ENCODE results near the gene HRH1. TPM values are rescaled to one million over a fixed set of nuclear protein-coding genes. Genes with fewer than 3 reads are reported as not detected.

Gene HRH1
- total and polyA plus RNA-seq, 2 donors (not counting 3 experiments of a cell fraction or from before 2014, with no cell fraction given): 16.2 to 21.2 TPM

DNA sequence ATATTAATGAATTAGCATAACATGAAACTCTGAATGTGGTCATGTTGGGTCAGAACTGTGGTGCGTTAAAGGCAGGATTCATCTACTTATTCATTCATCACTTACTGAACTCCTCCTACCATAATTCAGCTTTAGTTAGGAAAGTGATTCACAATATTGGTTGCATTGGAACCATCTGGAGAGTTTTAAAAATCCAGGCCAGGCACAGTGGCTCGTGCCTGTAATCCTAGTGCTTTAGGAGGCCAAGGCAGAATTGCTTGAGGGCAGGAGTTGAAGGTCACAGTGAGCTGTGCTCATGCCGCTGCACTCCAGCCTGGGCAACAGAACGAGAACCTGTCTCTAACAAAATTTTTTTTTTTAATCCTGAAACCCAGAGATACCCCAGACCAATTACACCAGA lies 73.7 kb downstream of the HRH1 start:
- no peak overlapping the region for H3K27ac ChIP-seq (ENCODE audit: insufficient read depth, low read depth, low read length)
- DNase-seq (ENCODE audit: low read depth, low spot score) (no peak), FAIRE-seq (no peak)
- H3K9me3 ChIP-seq (replicated peaks; ENCODE audit: control insufficient read depth, insufficient read depth, low read length): no peaks in the 10 kb centered on the region
- H3K4me2 ChIP-seq (ENCODE audit: insufficient read depth, low read length): no peak overlapping the region
- no peak for TF ChIP-seq JUN (IDR thresholded peaks at IDR 0.05; ENCODE audit: borderline replicate concordance, insufficient read depth, insufficient read length, low read depth)
- peak; percentile 4 for TF ChIP-seq POLR2A (IDR thresholded peaks at IDR 0.05; ENCODE audit: low read depth, low read length)
- H3K4me1 ChIP-seq (ENCODE audit: control insufficient read depth, extremely low read depth, insufficient read depth, low read length): peaks cover 29% of the 10 kb centered on the region
- peaks cover 68% of the 10 kb centered on the region for H3K79me2 ChIP-seq (ENCODE audit: control insufficient read depth, insufficient read depth, low read length)
- H3K9ac ChIP-seq (replicated peaks; ENCODE audit: extremely low read depth, insufficient read depth, low read length): no peak overlapping the region
- H2AFZ ChIP-seq (ENCODE audit: low read depth, low read length): no peak overlapping the region
- H3K4me3 ChIP-seq (replicated peaks in 1 of 3; ENCODE audit: insufficient read depth in 1 of 3, low read depth in 1 of 3, low read length in 3 of 3): no peak overlapping the region
- CTCF ChIA-PET: interaction anchor here (1.9 kb wide), 1 partner anchor 9 kb away, joined by 7 read pairs; no protein-coding TSS in a partner anchor
- H3K9me1 ChIP-seq (replicated peaks; ENCODE audit: control insufficient read depth, extremely low read depth, insufficient read depth, low read length): no peaks in the 10 kb centered on the region
- intact Hi-C loops (cut with micrococcal nuclease) (loop anchor here (5.0 kb wide), 1 partner anchor 414 kb away; the partner anchor contains the start of gene VGLL4), dilution Hi-C loops (cut with MboI; ENCODE audit: extremely low pct_ligation_motif_present, low sequenced_read_pairs) (no loop called here)
- H3K27me3 ChIP-seq (ENCODE audit: control insufficient read depth in 2 of 2, insufficient read depth in 2 of 2, low read length in 2 of 2): no peaks in the 10 kb centered on the region
- peaks cover 1 to 2% of the 10 kb centered on the region in 2 experiments for H3K36me3 ChIP-seq (ENCODE audit: control insufficient read depth in 2 of 2, extremely low read depth in 1 of 2, insufficient read depth in 2 of 2, low read length in 2 of 2)
- BruUV-seq (replicated peaks): no TSS peak
- POLR2A ChIA-PET: no interaction called here
- no peaks in the 10 kb centered on the region for H4K20me1 ChIP-seq (replicated peaks; ENCODE audit: control insufficient read depth, extremely low read depth, insufficient read depth, low read length)

DNA sequence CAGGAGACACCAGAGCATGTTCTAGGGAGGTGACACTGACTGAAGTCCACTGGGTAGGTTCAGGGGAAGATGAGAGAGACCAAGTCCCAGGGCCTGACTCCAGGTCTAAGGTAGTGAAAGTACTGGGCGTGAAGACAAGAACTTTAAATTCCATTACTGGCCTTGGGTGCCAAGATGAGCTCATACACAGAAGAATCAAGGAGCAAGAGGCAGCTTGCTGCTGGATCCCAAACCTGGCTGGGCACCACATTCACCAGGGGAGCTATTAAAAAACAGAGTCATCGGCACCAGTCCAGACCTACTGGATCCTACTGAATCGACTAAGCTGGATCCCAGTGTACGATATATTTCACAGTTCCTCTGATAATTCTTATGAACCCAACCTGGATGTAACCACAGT lies 75.8 kb downstream of the HRH1 start:
- Histone ChIP-seq H3K4me1 (ENCODE audit: control insufficient read depth, extremely low read depth, insufficient read depth, low read length) (peaks cover 15% of the 10 kb centered on the region), H3K27ac (ENCODE audit: insufficient read depth, low read depth, low read length) (no peak overlapping the region), H4K20me1 (replicated peaks; ENCODE audit: control insufficient read depth, extremely low read depth, insufficient read depth, low read length) (no peaks in the 10 kb centered on the region), H3K9ac (replicated peaks; ENCODE audit: extremely low read depth, insufficient read depth, low read length) (no peak overlapping the region), H3K36me3 (ENCODE audit: control insufficient read depth in 2 of 2, extremely low read depth in 1 of 2, insufficient read depth in 2 of 2, low read length in 2 of 2) (peaks cover 0 to 3% of the 10 kb centered on the region in 2 experiments), H3K9me3 (replicated peaks; ENCODE audit: control insufficient read depth, insufficient read depth, low read length) (no peaks in the 10 kb centered on the region), H3K27me3 (ENCODE audit: control insufficient read depth in 2 of 2, insufficient read depth in 2 of 2, low read length in 2 of 2) (no peaks in the 10 kb centered on the region), H3K9me1 (replicated peaks; ENCODE audit: control insufficient read depth, extremely low read depth, insufficient read depth, low read length) (no peaks in the 10 kb centered on the region), H2AFZ (ENCODE audit: low read depth, low read length) (no peak overlapping the region), H3K4me2 (ENCODE audit: insufficient read depth, low read length) (no peak overlapping the region), H3K79me2 (ENCODE audit: control insufficient read depth, insufficient read depth, low read length) (peaks cover 57% of the 10 kb centered on the region), H3K4me3 (replicated peaks in 1 of 3; ENCODE audit: insufficient read depth in 1 of 3, low read depth in 1 of 3, low read length in 3 of 3) (no peak overlapping the region)
- TF ChIP-seq FOS (IDR thresholded peaks at IDR 0.05; ENCODE audit: borderline replicate concordance, insufficient read depth, low read length) (no peak), POLR2AphosphoS5 (IDR thresholded peaks at IDR 0.05; ENCODE audit: insufficient read depth, low read depth, low read length) (no peak), POLR2A (IDR thresholded peaks at IDR 0.05; ENCODE audit: low read depth, low read length) (no peak)
- TF ChIP-seq, protein P1, sequence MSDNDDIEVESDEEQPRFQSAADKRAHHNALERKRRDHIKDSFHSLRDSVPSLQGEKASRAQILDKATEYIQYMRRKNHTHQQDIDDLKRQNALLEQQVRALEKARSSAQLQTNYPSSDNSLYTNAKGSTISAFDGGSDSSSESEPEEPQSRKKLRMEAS (IDR thresholded peaks at IDR 0.05; ENCODE audit: insufficient read depth, insufficient read length): no peak
- ChIA-PET CTCF (interaction anchor here (1.9 kb wide), 1 partner anchor 105 kb away, joined by 5 read pairs; no protein-coding TSS in a partner anchor), POLR2A (no interaction called here)
- FAIRE-seq (no peak), DNase-seq (ENCODE audit: low read depth, low spot score) (no peak)
- intact Hi-C loops (cut with micrococcal nuclease) (no loop called here), dilution Hi-C loops (cut with MboI; ENCODE audit: extremely low pct_ligation_motif_present, low sequenced_read_pairs) (no loop called here)
- no TSS peak for BruUV-seq (replicated peaks)
